Breast epithelium (tissue), 4 donors: Measurements from ENCODE around the gene S100A4. TPM values are rescaled to one million over a fixed set of nuclear protein-coding genes. Genes with fewer than 3 reads are reported as not detected.
A peak's percentile ranks its signal among the peaks of the same experiment; 100 is the strongest.

ENCODE experiments used
- DNase-seq, 2 donors: peaks; one replicate each; pipeline ENCODE4 v3.0.0-alpha.2; 2019; ENCODE audit warnings: low spot score in 2 of 2
- H3K27ac ChIP-seq, 2 donors: fragments of 200-600 bp; sonication (generic) in 1 of 2; one replicate each; pipeline ENCODE4 v1.5.1; 2016 to 2019; ENCODE audit warnings: mild to moderate bottlenecking in 1 of 2
- H3K27me3 ChIP-seq, 2 donors: fragments of 200-600 bp; sonication (generic) in 1 of 2; one replicate each; pipeline versions ENCODE4 v1.5.1 to v1.6.0; 2017 to 2019; ENCODE audit warnings: control low read depth in 1 of 2, mild to moderate bottlenecking in 1 of 2
- H3K36me3 ChIP-seq: fragments of 200-600 bp; one replicate; pipeline ENCODE4 v1.5.1; 2019
- H3K4me1 ChIP-seq, 2 donors: fragments of 200-600 bp; sonication (generic); one replicate each; pipeline ENCODE4 v1.5.1; 2016 to 2019; ENCODE audit warnings: control low read depth in 1 of 2
- H3K4me3 ChIP-seq, 3 donors: fragments of 200-600 bp; sonication (generic); 1 replicate in 2 of 3; 2 replicates in 1 of 3; pipeline ENCODE4 v1.5.1; 2016 to 2019; ENCODE audit warnings: mild to moderate bottlenecking in 3 of 3, moderate library complexity in 2 of 3
- H3K9me3 ChIP-seq, 2 donors: fragments of 200-600 bp; sonication (generic) in 1 of 2; one replicate each; pipeline ENCODE4 v1.5.1; 2016 to 2019; ENCODE audit warnings: control low read depth in 1 of 2
- POLR2A ChIP-seq: fragments of 450-650 bp; IDR thresholded peaks from one replicate; pipeline ENCODE4 v1.6.1; 2016; ENCODE audit warnings: antibody characterized with exemption, mild to moderate bottlenecking, moderate library complexity
- POLR2AphosphoS5 ChIP-seq, 3 donors: sonication (generic); formaldehyde crosslinking; IDR thresholded peaks; one replicate each; pipeline ENCODE4 v1.6.1; 2017; ENCODE audit warnings: antibody characterized with exemption in 3 of 3
- intact Hi-C: fragments of 100-400 bp; cut with DNase I; formaldehyde crosslinking; loops from one replicate; pipeline ENCODE4 v1.15.1; 2023; ENCODE audit warnings: low total_unique reads
- total RNA-seq, 3 donors: library from RNA; depleted of rRNA; stranded (reverse); fragments of >200 nt; gene quantifications; one replicate each; pipeline ENCODE4 v1.1.0, GENCODE V29; 2016
- TF ChIP-seq, protein P1 (sequence below), 3 donors: fragments of 450-650 bp; IDR thresholded peaks; one replicate each; pipeline ENCODE4 v1.5.1; 2016 to 2017; ENCODE audit warnings: antibody characterized with exemption in 3 of 3, mild to moderate bottlenecking in 3 of 3, moderate library complexity in 3 of 3

S100A4 gene
- total RNA-seq, 3 donors from 2014 or later, result 177 to 1,015 (median 198) TPM

DNA sequence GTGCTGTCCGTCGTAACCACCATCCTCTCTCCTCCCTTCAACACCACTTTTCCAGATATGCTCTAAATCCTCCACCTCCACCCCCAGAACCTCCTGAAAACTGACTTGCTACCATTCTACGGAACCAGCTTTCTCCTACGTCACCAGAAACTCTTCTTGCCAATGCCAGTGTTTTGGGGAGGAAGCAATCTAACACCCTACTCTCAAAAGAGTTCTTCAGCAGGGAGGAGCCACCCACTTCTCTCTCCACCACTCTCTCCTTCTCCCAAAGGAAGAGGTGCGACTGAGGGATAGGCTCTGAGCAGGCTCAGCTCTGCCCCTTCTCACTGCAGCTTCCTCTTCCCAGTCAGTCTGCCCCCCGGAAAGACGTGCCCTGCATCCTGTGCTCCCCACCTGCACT is 26.1 kb upstream of the S100A4 start:
- intact Hi-C loops, result loop anchor here (10.0 kb wide), 1 partner anchor 53 kb away; the partner anchor contains the start of genes S100A1 and S100A13
- no peak for DNase-seq
- no peaks in the 10 kb centered on the region for H3K36me3 ChIP-seq
- no peak overlapping the region for H3K4me3 ChIP-seq
- H3K27ac ChIP-seq, result peak overlapping the region; percentile 71 to 84
- H3K9me3 ChIP-seq, result no peaks in the 10 kb centered on the region
- no peaks in the 10 kb centered on the region for H3K27me3 ChIP-seq
- H3K4me1 ChIP-seq, result peaks cover 0 to 16% of the 10 kb centered on the region in 2 donors
- no peak for TF ChIP-seq POLR2A
- TF ChIP-seq, protein P1, sequence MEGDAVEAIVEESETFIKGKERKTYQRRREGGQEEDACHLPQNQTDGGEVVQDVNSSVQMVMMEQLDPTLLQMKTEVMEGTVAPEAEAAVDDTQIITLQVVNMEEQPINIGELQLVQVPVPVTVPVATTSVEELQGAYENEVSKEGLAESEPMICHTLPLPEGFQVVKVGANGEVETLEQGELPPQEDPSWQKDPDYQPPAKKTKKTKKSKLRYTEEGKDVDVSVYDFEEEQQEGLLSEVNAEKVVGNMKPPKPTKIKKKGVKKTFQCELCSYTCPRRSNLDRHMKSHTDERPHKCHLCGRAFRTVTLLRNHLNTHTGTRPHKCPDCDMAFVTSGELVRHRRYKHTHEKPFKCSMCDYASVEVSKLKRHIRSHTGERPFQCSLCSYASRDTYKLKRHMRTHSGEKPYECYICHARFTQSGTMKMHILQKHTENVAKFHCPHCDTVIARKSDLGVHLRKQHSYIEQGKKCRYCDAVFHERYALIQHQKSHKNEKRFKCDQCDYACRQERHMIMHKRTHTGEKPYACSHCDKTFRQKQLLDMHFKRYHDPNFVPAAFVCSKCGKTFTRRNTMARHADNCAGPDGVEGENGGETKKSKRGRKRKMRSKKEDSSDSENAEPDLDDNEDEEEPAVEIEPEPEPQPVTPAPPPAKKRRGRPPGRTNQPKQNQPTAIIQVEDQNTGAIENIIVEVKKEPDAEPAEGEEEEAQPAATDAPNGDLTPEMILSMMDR (IDR thresholded peaks at IDR 0.05), result no peak
- no peak for TF ChIP-seq POLR2AphosphoS5 (IDR thresholded peaks at IDR 0.05)

DNA sequence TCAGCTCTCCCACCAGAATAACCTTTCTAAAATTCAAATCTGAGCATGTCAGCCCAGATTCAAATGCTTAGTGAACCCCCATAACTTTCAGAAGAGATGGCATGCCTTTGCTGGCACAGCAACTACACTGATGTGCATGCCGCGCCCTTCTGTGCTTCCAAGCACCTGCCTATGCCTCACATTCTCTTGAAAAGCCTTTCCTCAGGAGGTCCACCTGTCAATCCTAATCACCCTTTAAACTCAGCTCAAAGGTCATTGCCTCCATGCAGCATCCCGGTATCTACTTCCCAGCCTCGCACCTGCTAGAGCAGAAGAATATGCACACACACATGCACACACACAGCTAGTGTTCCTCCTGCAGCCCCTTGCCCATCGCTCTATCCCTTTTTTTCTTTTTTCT is 25.3 kb upstream of the S100A4 start:
- H3K36me3 ChIP-seq, result no peaks in the 10 kb centered on the region
- intact Hi-C loops, result loop anchor here (10.0 kb wide), 1 partner anchor 54 kb away; the partner anchor contains the start of genes S100A1 and S100A13
- no peaks in the 10 kb centered on the region for H3K27me3 ChIP-seq
- H3K4me3 ChIP-seq, result no peak overlapping the region
- TF ChIP-seq, protein P1 (IDR thresholded peaks at IDR 0.05), result no peak
- TF ChIP-seq POLR2AphosphoS5 (IDR thresholded peaks at IDR 0.05), result no peak
- H3K9me3 ChIP-seq, result no peaks in the 10 kb centered on the region
- H3K27ac ChIP-seq, result no peak overlapping the region
- peaks cover 4 to 19% of the 10 kb centered on the region in 2 donors for H3K4me1 ChIP-seq
- DNase-seq, result no peak

DNA sequence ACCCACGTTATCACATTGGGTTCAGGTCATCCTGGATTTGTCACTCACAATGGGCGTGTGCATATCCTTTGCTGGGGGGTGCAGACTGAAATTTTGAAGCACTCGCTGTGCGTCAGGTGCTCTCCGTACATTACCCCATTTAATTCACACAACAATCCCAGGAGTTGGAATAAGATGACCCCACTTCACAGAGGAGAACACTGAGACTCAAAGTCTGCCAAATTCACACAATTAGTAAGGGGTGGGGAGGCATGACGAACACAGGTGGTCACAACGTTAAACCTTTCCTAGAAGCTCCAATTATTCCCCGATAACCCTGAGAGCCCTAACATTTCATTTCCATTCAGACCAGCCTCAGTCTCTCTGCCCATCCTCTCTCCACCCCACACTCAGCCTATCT is 23.9 kb upstream of the S100A4 start:
- no peaks in the 10 kb centered on the region for H3K36me3 ChIP-seq
- intact Hi-C loops, result no loop called here
- no peaks in the 10 kb centered on the region for H3K27me3 ChIP-seq
- H3K9me3 ChIP-seq, result no peaks in the 10 kb centered on the region
- DNase-seq, result no peak
- H3K4me3 ChIP-seq, result no peak overlapping the region
- no peak overlapping the region for H3K27ac ChIP-seq
- H3K4me1 ChIP-seq, result peaks cover 11 to 25% of the 10 kb centered on the region in 2 donors
- TF ChIP-seq, protein P1 (IDR thresholded peaks at IDR 0.05), result no peak
- TF ChIP-seq POLR2A, result no peak
- no peak for TF ChIP-seq POLR2AphosphoS5 (IDR thresholded peaks at IDR 0.05)

DNA sequence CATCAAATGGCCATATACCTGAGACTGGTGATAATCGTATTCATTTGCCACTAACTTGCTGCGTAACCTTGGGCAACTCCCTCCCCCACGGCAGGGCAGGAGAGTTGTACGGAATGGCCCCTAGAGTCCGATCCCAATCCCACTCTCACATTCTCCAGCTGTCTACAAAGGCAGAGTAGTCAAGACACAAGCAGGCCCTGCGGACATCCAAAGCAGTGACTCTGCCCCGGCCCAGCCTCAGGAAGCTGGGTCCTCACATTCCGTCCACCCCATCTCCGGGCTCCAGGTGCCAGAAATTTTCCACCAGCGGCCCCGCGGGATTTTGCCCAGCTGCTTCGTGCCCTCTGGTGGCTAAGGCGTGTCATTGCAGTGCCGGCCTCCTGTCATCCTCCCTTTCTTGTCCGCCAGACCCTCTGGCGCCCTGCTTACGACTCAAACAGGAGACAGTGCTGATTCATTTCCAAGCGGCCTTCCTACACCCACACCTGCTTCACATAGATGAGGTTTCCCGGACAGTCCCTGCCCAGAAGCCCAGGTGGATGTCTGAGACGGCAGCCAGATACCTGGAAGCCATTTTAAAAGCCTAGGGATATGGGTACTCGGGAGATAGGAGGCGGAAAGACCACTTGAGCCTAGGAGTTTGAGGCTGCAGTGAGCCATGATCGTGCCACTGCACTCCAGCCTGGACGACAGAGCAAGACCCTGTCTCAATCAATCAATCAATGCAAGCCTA is 22.9 kb upstream of the S100A4 start:
- intact Hi-C loops, result no loop called here
- peak; percentile 86 to 94 for DNase-seq
- peak overlapping the region; percentile 99 for H3K27ac ChIP-seq
- no peaks in the 10 kb centered on the region for H3K36me3 ChIP-seq
- peaks cover 11 to 25% of the 10 kb centered on the region in 2 donors for H3K4me1 ChIP-seq
- TF ChIP-seq POLR2A (no peak), POLR2AphosphoS5 (IDR thresholded peaks at IDR 0.05) (peak; percentile 73 to 89 (median 87))
- TF ChIP-seq, protein P1 (IDR thresholded peaks at IDR 0.05), result peak; percentile 99
- H3K27me3 ChIP-seq, result no peaks in the 10 kb centered on the region
- H3K4me3 ChIP-seq, result peak overlapping the region; percentile 14 to 27 (median 24)
- H3K9me3 ChIP-seq, result no peaks in the 10 kb centered on the region

DNA sequence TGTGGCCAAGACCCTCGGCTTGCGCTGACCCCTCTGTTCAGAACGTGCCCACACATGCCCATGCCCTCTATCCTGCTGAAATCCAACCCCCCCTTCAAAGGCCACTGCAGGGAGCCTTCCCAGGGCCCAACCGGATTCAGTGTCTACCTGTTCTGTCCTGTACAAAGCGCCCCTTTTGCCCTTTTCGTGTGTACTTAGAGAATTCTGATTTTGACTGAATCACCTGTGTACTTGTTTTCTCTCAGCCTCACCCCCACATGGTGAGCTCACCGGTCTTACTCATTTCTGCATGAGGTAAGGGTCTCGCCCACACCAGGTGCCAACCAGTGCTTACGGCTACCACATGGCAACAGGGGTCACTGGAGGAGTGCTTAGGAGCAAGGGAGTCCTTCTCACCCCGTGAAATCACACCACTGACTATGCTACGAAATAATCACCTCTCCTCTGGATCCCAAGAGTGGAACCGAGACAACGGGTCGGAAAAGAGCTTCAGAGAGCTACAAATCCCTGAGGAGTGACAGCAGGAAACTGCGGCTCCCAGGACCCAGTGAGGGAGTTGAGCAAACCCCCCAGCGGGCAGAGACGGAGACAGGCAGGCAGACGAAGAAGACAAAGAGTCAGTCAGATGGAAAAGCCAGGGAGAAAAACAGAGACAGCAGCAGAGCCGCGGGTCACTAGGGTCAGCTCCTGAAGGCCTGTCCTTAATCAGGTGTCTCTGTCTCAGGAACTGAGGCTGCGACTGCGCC is 22.2 kb upstream of the S100A4 start:
- peaks cover 11 to 25% of the 10 kb centered on the region in 2 donors for H3K4me1 ChIP-seq
- peak overlapping the region; percentile 14 to 27 (median 24) for H3K4me3 ChIP-seq
- no peaks in the 10 kb centered on the region for H3K36me3 ChIP-seq
- no peak for DNase-seq
- no peak for TF ChIP-seq POLR2A
- no peak for TF ChIP-seq POLR2AphosphoS5 (IDR thresholded peaks at IDR 0.05)
- H3K27me3 ChIP-seq, result no peaks in the 10 kb centered on the region
- H3K9me3 ChIP-seq, result no peaks in the 10 kb centered on the region
- intact Hi-C loops, result no loop called here
- peak overlapping the region; percentile 99 for H3K27ac ChIP-seq
